IMR-90 (cell line): ENCODE measurements around the gene ASGR2. TPM values are rescaled to one million over a fixed set of nuclear protein-coding genes. Genes with fewer than 3 reads are reported as not detected.

Experiments used
- ATAC-seq: fragments of 200-7000 bp; cut with Tn5 transposase; 2 replicates; pipeline ENCODE4 v1.9.1; 2020; ENCODE audit warnings: low read depth, mild to moderate bottlenecking, moderate library complexity
- BruUV-seq: library from RNA; stranded (reverse); fragments of 400-500 nt; replicated peaks from 2 replicates; lab custom pipeline; 2021; lab: Mats Ljungman, UMichigan
- CTCF ChIA-PET: fragments of 300-600 bp; formaldehyde crosslinking; extraction: SDS; loops from one replicate; lab custom pipeline; 2021; ENCODE audit warnings: antibody characterized with exemption; lab: Yijun Ruan, JAX
- POLR2A ChIA-PET: fragments of 300-600 bp; sonication (Branson Sonifier 250); formaldehyde crosslinking; loops from one replicate; lab custom pipeline; 2022; ENCODE audit warnings: antibody characterized with exemption; ENCODE audit not compliant: unreplicated experiment; lab: Charles Lee
- DNase-seq: peaks from one replicate; pipeline ENCODE4 v3.0.0; 2013
- H2AFZ ChIP-seq: replicated peaks from 2 replicates; pipeline ENCODE3; 2013; ENCODE audit warnings: low read length, mild to moderate bottlenecking; ENCODE audit not compliant: poor library complexity
- H2AK5ac ChIP-seq: 2 replicates; pipeline ENCODE4 v1.6.1; 2013; ENCODE audit warnings: low read depth, low read length, inconsistent platforms
- H2AK9ac ChIP-seq: replicated peaks from 2 replicates; pipeline ENCODE3; 2013; ENCODE audit warnings: mild to moderate bottlenecking, low read depth, low read length, moderate library complexity; ENCODE audit not compliant: poor library complexity
- H2BK120ac ChIP-seq: 2 replicates; pipeline ENCODE4 v1.6.1; 2013; ENCODE audit warnings: low read depth, low read length, inconsistent platforms
- H2BK15ac ChIP-seq: 3 replicates; pipeline ENCODE4 v1.6.1; 2013; ENCODE audit warnings: low read depth, low read length, inconsistent platforms
- H2BK20ac ChIP-seq: 2 replicates; pipeline ENCODE4 v1.6.1; 2013; ENCODE audit warnings: low read depth, mild to moderate bottlenecking, inconsistent platforms, low read length, moderate library complexity
- H2BK5ac ChIP-seq: 2 replicates; pipeline ENCODE4 v1.6.1; 2013; ENCODE audit warnings: mild to moderate bottlenecking, low read depth, low read length, inconsistent platforms; ENCODE audit not compliant: poor library complexity, severe bottlenecking
- H3K14ac ChIP-seq: replicated peaks from 2 replicates; pipeline ENCODE4 v1.6.1; 2013; ENCODE audit warnings: low read depth, low read length, inconsistent platforms
- H3K18ac ChIP-seq: 2 replicates; pipeline ENCODE4 v1.6.1; 2013; ENCODE audit warnings: low read depth, low read length, control low read depth
- H3K23ac ChIP-seq: 2 replicates; pipeline ENCODE4 v1.6.1; 2013; ENCODE audit warnings: low read depth, low read length, inconsistent platforms
- H3K27ac ChIP-seq: 2 replicates; pipeline ENCODE4 v1.5.1; 2013; ENCODE audit warnings: mild to moderate bottlenecking, control low read depth, low read length; ENCODE audit not compliant: insufficient read depth
- H3K27me3 ChIP-seq: 2 replicates; pipeline ENCODE4 v1.6.1; 2013; ENCODE audit warnings: low read length; ENCODE audit not compliant: control insufficient read depth, insufficient read depth
- H3K36me3 ChIP-seq: 2 replicates; pipeline ENCODE4 v1.6.1; 2013; ENCODE audit warnings: low read length, mixed read lengths; ENCODE audit not compliant: control insufficient read depth, insufficient read depth
- H3K4ac ChIP-seq: 2 replicates; pipeline ENCODE4 v1.6.1; 2013; ENCODE audit warnings: low read depth, low read length, inconsistent platforms
- H3K4me1 ChIP-seq: 2 replicates; pipeline ENCODE4 v1.6.1; 2013; ENCODE audit warnings: low read length, mixed read lengths; ENCODE audit not compliant: control insufficient read depth, insufficient read depth
- H3K4me2 ChIP-seq: 2 replicates; pipeline ENCODE4 v1.6.1; 2013; ENCODE audit warnings: low read depth, mild to moderate bottlenecking, control low read depth, low read length, moderate library complexity
- H3K4me3 ChIP-seq: 2 replicates; pipeline ENCODE4 v1.5.1; 2013; ENCODE audit warnings: low read depth, mild to moderate bottlenecking, control low read depth, low read length, moderate library complexity; ENCODE audit not compliant: insufficient read depth
- H3K56ac ChIP-seq: 2 replicates; pipeline ENCODE4 v1.6.1; 2013; ENCODE audit warnings: low read length, inconsistent platforms; ENCODE audit not compliant: insufficient read depth; ENCODE audit errors: extremely low read depth
- H3K79me1 ChIP-seq, 2 experiments: 2 replicates each; pipeline ENCODE4 v1.6.1; 2013; ENCODE audit warnings: low read length in 2 of 2, inconsistent platforms in 1 of 2, low read depth in 1 of 2
- H3K9ac ChIP-seq: 2 replicates; pipeline ENCODE4 v1.6.1; 2013; ENCODE audit warnings: low read depth, low read length, control low read depth
- H3K9me1 ChIP-seq: 2 replicates; pipeline ENCODE4 v1.6.1; 2013; ENCODE audit warnings: low read length, inconsistent platforms; ENCODE audit not compliant: insufficient read depth
- H3K9me3 ChIP-seq: 2 replicates; pipeline ENCODE4 v1.6.1; 2013; ENCODE audit warnings: low read length; ENCODE audit not compliant: control insufficient read depth, insufficient read depth
- H4K20me1 ChIP-seq: 2 replicates; pipeline ENCODE4 v1.6.1; 2013; ENCODE audit warnings: low read length, inconsistent platforms; ENCODE audit not compliant: insufficient read depth
- H4K5ac ChIP-seq: 2 replicates; pipeline ENCODE4 v1.6.1; 2013; ENCODE audit warnings: mild to moderate bottlenecking, low read depth, low read length, control low read depth
- H4K8ac ChIP-seq, 2 experiments: 2 replicates each; pipeline ENCODE4 v1.6.1; 2013; ENCODE audit warnings: low read depth in 2 of 2, low read length in 2 of 2, control low read depth in 1 of 2, inconsistent platforms in 1 of 2
- H4K91ac ChIP-seq: 2 replicates; pipeline ENCODE4 v1.6.1; 2013; ENCODE audit warnings: low read depth, low read length, inconsistent platforms; ENCODE audit not compliant: insufficient read depth
- BHLHE40 ChIP-seq: fragments of 150-350 bp; IDR thresholded peaks from 2 replicates; pipeline ENCODE4 v1.6.1; 2016; ENCODE audit warnings: mild to moderate bottlenecking, low read depth, low read length
- CEBPB ChIP-seq: IDR thresholded peaks from 2 replicates; pipeline ENCODE4 v1.6.1; 2012; ENCODE audit warnings: low read depth, low read length, improper control_type of control experiment
- CHD1 ChIP-seq: IDR thresholded peaks from 2 replicates; pipeline ENCODE4 v1.6.1; 2012; ENCODE audit warnings: low read depth, low read length, improper control_type of control experiment
- FOS ChIP-seq: fragments of 150-350 bp; IDR thresholded peaks from 2 replicates; pipeline ENCODE4 v1.6.1; 2016; ENCODE audit warnings: low read depth, low read length
- MAFK ChIP-seq: IDR thresholded peaks from 2 replicates; pipeline ENCODE4 v1.6.1; 2012; ENCODE audit warnings: low read depth, low read length, improper control_type of control experiment
- MAZ ChIP-seq: IDR thresholded peaks from 2 replicates; pipeline ENCODE4 v1.6.1; 2012; ENCODE audit warnings: low read depth, mild to moderate bottlenecking, low read length, improper control_type of control experiment, moderate library complexity, borderline replicate concordance
- MXI1 ChIP-seq: IDR thresholded peaks from 2 replicates; pipeline ENCODE4 v1.6.1; 2012; ENCODE audit warnings: low read depth, mild to moderate bottlenecking, low read length, moderate library complexity, borderline replicate concordance
- NFE2L2 ChIP-seq: fragments of 150-350 bp; IDR thresholded peaks from 2 replicates; pipeline ENCODE4 v1.6.1; 2016; ENCODE audit warnings: low read depth, mild to moderate bottlenecking, low read length
- POLR2A ChIP-seq: IDR thresholded peaks from 2 replicates; pipeline ENCODE4 v1.6.1; 2012; ENCODE audit warnings: mild to moderate bottlenecking, low read depth, low read length
- RAD21 ChIP-seq: IDR thresholded peaks from 2 replicates; pipeline ENCODE4 v1.6.1; 2012; ENCODE audit warnings: low read length, improper control_type of control experiment
- RCOR1 ChIP-seq: IDR thresholded peaks from 2 replicates; pipeline ENCODE4 v1.6.1; 2012; ENCODE audit warnings: mild to moderate bottlenecking, low read length, improper control_type of control experiment; ENCODE audit not compliant: insufficient replicate concordance
- RFX5 ChIP-seq: IDR thresholded peaks from 2 replicates; pipeline ENCODE4 v1.8.0; 2012; ENCODE audit warnings: low read depth, mild to moderate bottlenecking, low read length, moderate library complexity
- SMC3 ChIP-seq: fragments of 150-350 bp; IDR thresholded peaks from 2 replicates; pipeline ENCODE4 v1.6.1; 2016; ENCODE audit warnings: low read depth, mild to moderate bottlenecking, antibody characterized with exemption, low read length, moderate library complexity
- WGBS, 2 experiments: methylation state at CpG; one replicate each; pipeline versions ENCODE4 v1.1.5 to v1.1.7; 2013; ENCODE audit warnings: missing lambda C conversion rate in 2 of 2; ENCODE audit not compliant: insufficient read length in 1 of 2; ENCODE audit errors: extremely low coverage in 2 of 2; 5-methylcytosine and 5-hydroxymethylcytosine counted together
- dilution Hi-C: fragments of 300-500 bp; cut with HindIII; formaldehyde crosslinking; loops from one replicate; pipeline ENCODE4 v1.14.3; 2018; ENCODE audit warnings: low sequenced_read_pairs; ENCODE audit not compliant: unreplicated experiment
- in situ Hi-C: fragments of 300-500 bp; cut with MboI; formaldehyde crosslinking; loops from 3 replicates; pipeline ENCODE4 v1.14.3; 2019; ENCODE audit warnings: low sequenced_read_pairs, inconsistent platforms, mixed read lengths
- intact Hi-C: fragments of 100-400 bp; cut with micrococcal nuclease; formaldehyde crosslinking; loops from 2 replicates; pipeline ENCODE4 v1.10.0; 2022
- polyA plus RNA-seq, 3 experiments: library from polyadenylated mRNA; depleted of rRNA; stranded (reverse); fragments of >200 nt; gene quantifications; 2 replicates each; pipeline ENCODE4 v1.2.3, GENCODE V29; 2012; ENCODE audit warnings: low replicate concordance in 1 of 3
- total RNA-seq: library from RNA; depleted of rRNA; stranded (reverse); fragments of >200 nt; gene quantifications from 2 replicates; pipeline ENCODE4 v1.2.3, GENCODE V29; 2012
- TF ChIP-seq, protein P1 (sequence below): fragments of 150-350 bp; IDR thresholded peaks from 2 replicates; pipeline ENCODE4 v1.6.1; 2017; ENCODE audit warnings: mild to moderate bottlenecking, antibody characterized with exemption, low read length, low read depth
- TF ChIP-seq, protein P2 (sequence below): conservative IDR thresholded peaks from 2 replicates; pipeline ENCODE4 v1.5.1; 2012; ENCODE audit warnings: mild to moderate bottlenecking, low read depth, low read length, improper control_type of control experiment
- TF ChIP-seq, protein P3 (sequence below): fragments of 150-350 bp; IDR thresholded peaks from 2 replicates; pipeline ENCODE4 v1.6.1; 2016; ENCODE audit warnings: low read depth, mild to moderate bottlenecking, low read length, moderate library complexity, borderline replicate concordance

Gene ASGR2
- total and polyA plus RNA-seq, 2 of the 4 experiments (the other 2 are of a cell fraction), result not detected

DNA sequence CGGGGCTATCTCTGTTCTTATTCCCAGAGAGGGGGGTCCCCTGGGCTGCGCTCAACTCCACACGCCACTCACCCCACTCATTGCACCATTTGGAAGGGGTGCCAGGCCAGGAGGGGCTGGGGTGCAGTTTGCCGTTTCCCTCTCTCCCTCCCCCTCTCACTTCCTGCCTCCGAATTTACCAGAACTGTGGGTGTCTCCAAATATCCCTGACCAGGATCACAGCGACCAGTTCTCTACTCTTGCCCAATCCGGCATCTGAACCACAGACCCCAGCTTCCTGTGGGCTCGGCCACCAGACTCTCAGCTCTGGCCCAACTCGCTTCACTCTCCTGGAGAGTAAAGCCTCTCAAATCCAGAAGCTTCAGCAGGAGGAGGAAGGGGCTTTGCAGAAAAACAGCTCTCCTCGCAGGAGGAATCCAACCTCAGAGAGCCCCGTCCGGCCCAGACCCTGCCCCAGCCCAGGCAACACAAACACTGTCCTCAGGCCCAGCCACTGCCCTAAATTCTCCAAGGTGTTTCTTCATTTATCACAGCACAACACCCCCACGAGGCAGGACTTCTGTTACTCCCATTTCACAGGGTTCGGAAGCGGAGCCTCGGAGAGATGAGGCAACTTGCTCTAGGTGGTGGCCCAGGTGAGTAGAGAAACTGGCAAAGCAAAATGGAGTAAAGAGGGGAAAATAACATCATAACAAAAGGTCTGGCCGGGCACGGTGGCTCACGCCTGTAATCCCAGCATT, 423 bp upstream of the ASGR2 start:
- Histone ChIP-seq H3K14ac (no peak overlapping the region), H2BK20ac (no peak overlapping the region), H3K9ac (no peak overlapping the region), H4K91ac (no peak overlapping the region), H2BK120ac (no peak overlapping the region), H2AK5ac (no peak overlapping the region), H3K4ac (no peak overlapping the region), H4K8ac (no peak overlapping the region), H2BK5ac (no peak overlapping the region), H3K9me3 (no peaks in the 10 kb centered on the region), H3K23ac (no peak overlapping the region), H3K27me3 (peaks cover 20% of the 10 kb centered on the region), H4K5ac (no peak overlapping the region), H3K4me1 (no peaks in the 10 kb centered on the region), H2AK9ac (no peak overlapping the region), H3K36me3 (no peaks in the 10 kb centered on the region), H4K20me1 (no peaks in the 10 kb centered on the region), H3K9me1 (no peaks in the 10 kb centered on the region), H2AFZ (no peak overlapping the region), H3K4me3 (no peak overlapping the region), H3K27ac (no peak overlapping the region), H3K4me2 (no peak overlapping the region), H3K56ac (no peak overlapping the region), H2BK15ac (no peak overlapping the region), H3K79me1 (no peaks in the 10 kb centered on the region), H3K18ac (no peak overlapping the region)
- ATAC-seq (no peak), DNase-seq (no peak)
- intact Hi-C loops (no loop called here), in situ Hi-C loops (no loop called here), dilution Hi-C loops (no loop called here)
- no peak for TF ChIP-seq NFE2L2
- no peak for TF ChIP-seq CHD1
- no peak for TF ChIP-seq RAD21
- TF ChIP-seq MAFK, result no peak
- no peak for TF ChIP-seq RFX5
- TF ChIP-seq, protein P1, sequence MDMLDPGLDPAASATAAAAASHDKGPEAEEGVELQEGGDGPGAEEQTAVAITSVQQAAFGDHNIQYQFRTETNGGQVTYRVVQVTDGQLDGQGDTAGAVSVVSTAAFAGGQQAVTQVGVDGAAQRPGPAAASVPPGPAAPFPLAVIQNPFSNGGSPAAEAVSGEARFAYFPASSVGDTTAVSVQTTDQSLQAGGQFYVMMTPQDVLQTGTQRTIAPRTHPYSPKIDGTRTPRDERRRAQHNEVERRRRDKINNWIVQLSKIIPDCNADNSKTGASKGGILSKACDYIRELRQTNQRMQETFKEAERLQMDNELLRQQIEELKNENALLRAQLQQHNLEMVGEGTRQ, result no peak
- TF ChIP-seq, protein P2, sequence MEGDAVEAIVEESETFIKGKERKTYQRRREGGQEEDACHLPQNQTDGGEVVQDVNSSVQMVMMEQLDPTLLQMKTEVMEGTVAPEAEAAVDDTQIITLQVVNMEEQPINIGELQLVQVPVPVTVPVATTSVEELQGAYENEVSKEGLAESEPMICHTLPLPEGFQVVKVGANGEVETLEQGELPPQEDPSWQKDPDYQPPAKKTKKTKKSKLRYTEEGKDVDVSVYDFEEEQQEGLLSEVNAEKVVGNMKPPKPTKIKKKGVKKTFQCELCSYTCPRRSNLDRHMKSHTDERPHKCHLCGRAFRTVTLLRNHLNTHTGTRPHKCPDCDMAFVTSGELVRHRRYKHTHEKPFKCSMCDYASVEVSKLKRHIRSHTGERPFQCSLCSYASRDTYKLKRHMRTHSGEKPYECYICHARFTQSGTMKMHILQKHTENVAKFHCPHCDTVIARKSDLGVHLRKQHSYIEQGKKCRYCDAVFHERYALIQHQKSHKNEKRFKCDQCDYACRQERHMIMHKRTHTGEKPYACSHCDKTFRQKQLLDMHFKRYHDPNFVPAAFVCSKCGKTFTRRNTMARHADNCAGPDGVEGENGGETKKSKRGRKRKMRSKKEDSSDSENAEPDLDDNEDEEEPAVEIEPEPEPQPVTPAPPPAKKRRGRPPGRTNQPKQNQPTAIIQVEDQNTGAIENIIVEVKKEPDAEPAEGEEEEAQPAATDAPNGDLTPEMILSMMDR, result no peak
- no peak for TF ChIP-seq RCOR1
- TF ChIP-seq, protein P3, sequence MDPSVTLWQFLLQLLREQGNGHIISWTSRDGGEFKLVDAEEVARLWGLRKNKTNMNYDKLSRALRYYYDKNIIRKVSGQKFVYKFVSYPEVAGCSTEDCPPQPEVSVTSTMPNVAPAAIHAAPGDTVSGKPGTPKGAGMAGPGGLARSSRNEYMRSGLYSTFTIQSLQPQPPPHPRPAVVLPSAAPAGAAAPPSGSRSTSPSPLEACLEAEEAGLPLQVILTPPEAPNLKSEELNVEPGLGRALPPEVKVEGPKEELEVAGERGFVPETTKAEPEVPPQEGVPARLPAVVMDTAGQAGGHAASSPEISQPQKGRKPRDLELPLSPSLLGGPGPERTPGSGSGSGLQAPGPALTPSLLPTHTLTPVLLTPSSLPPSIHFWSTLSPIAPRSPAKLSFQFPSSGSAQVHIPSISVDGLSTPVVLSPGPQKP, result no peak
- TF ChIP-seq FOS, result no peak
- TF ChIP-seq BHLHE40, result no peak
- no peak for TF ChIP-seq MXI1
- TF ChIP-seq POLR2A, result no peak
- no peak for TF ChIP-seq SMC3
- TF ChIP-seq MAZ, result no peak
- no peak for TF ChIP-seq CEBPB
- CTCF ChIA-PET, result interaction anchor here (0.6 kb wide), 1 partner anchor 127 kb away, joined by 4 read pairs; no protein-coding TSS in a partner anchor
- WGBS, 2 experiments, result 20% methylated on average over 2 of the region's 19 CpGs; no CpG with 5 or more reads in 1 of the 2 experiments
- BruUV-seq, result no TSS peak
- POLR2A ChIA-PET, result no interaction called here
